Neural progenitor cell (in vitro differentiated cells): Measurements from ENCODE around the gene SERP2. TPM values are rescaled to one million over a fixed set of nuclear protein-coding genes. Genes with fewer than 3 reads are reported as not detected.

Source experiments
- DNase-seq: peaks from one replicate; pipeline ENCODE4 v3.0.0-alpha.2; 2016; ENCODE audit warnings: low spot score
- H2AFZ ChIP-seq: fragments of 200-600 bp; sonication (generic); replicated peaks from 2 replicates; pipeline ENCODE4 v1.6.1; 2016; ENCODE audit warnings: antibody characterized with exemption
- H3F3A ChIP-seq: fragments of 200-600 bp; sonication (generic); 2 replicates; pipeline ENCODE4 v1.6.1; 2016; ENCODE audit warnings: antibody characterized with exemption, low read depth
- H3K27ac ChIP-seq: fragments of 200-600 bp; sonication (generic); 2 replicates; pipeline ENCODE4 v1.5.1; 2016; ENCODE audit warnings: mild to moderate bottlenecking
- H3K27me3 ChIP-seq: fragments of 200-600 bp; sonication (generic); 2 replicates; pipeline ENCODE4 v1.6.1; 2016; ENCODE audit warnings: mild to moderate bottlenecking, moderate library complexity
- H3K36me3 ChIP-seq: fragments of 200-600 bp; sonication (generic); 2 replicates; pipeline ENCODE4 v1.5.1; 2016
- H3K4me1 ChIP-seq: fragments of 200-600 bp; sonication (generic); 2 replicates; pipeline ENCODE4 v1.6.1; 2016; ENCODE audit warnings: mixed run types
- H3K4me2 ChIP-seq: fragments of 200-600 bp; sonication (generic); 2 replicates; pipeline ENCODE4 v1.6.1; 2016
- H3K4me3 ChIP-seq: fragments of 200-600 bp; sonication (generic); 2 replicates; pipeline ENCODE4 v1.5.1; 2016
- H3K79me2 ChIP-seq: fragments of 200-600 bp; sonication (generic); 2 replicates; pipeline ENCODE4 v1.6.1; 2016; ENCODE audit warnings: low read depth
- H3K9ac ChIP-seq: fragments of 200-600 bp; sonication (generic); 2 replicates; pipeline ENCODE4 v1.6.1; 2016
- H3K9me3 ChIP-seq: fragments of 200-600 bp; sonication (generic); 2 replicates; pipeline ENCODE4 v1.5.1; 2016; ENCODE audit warnings: low read depth
- H4K20me1 ChIP-seq: fragments of 200-600 bp; sonication (generic); 2 replicates; pipeline ENCODE4 v1.6.1; 2016; ENCODE audit warnings: low read depth
- H3K27ac Mint-ChIP-seq: 3 replicates; pipeline ENCODE4 v1.8.0; 2021; ENCODE audit warnings: mixed read lengths
- H3K27me3 Mint-ChIP-seq: 2 replicates; pipeline ENCODE4 v1.8.0; 2022; ENCODE audit warnings: low read depth, mild to moderate bottlenecking, inconsistent platforms, moderate library complexity, mixed read lengths; ENCODE audit not compliant: insufficient read depth
- H3K36me3 Mint-ChIP-seq: 3 replicates; pipeline ENCODE4 v1.8.0; 2021; ENCODE audit warnings: mixed read lengths
- H3K4me1 Mint-ChIP-seq: 3 replicates; pipeline ENCODE4 v1.8.0; 2021; ENCODE audit warnings: mixed read lengths
- H3K4me3 Mint-ChIP-seq: 3 replicates; pipeline ENCODE4 v1.8.0; 2021; ENCODE audit warnings: mild to moderate bottlenecking, moderate library complexity, mixed read lengths
- H3K9me3 Mint-ChIP-seq: 3 replicates; pipeline ENCODE4 v1.8.0; 2020; ENCODE audit warnings: mixed read lengths
- EZH2 ChIP-seq: fragments of 200-600 bp; sonication (generic); IDR thresholded peaks from 2 replicates; pipeline ENCODE4 v1.6.1; 2017; ENCODE audit warnings: antibody characterized with exemption, mild to moderate bottlenecking, moderate library complexity
- EZH2phosphoT487 ChIP-seq: fragments of 200-600 bp; sonication (generic); IDR thresholded peaks from 2 replicates; pipeline ENCODE4 v1.6.1; 2017; ENCODE audit warnings: antibody characterized with exemption
- total RNA-seq: library from RNA; depleted of rRNA; stranded (reverse); fragments of >200 nt; gene quantifications from 2 replicates; pipeline ENCODE4 v1.2.3, GENCODE V29; 2015; ENCODE audit warnings: low replicate concordance
- TF ChIP-seq, protein P1 (sequence below): fragments of 200-600 bp; sonication (generic); IDR thresholded peaks from 2 replicates; pipeline ENCODE4 v1.5.1; 2017; ENCODE audit warnings: antibody characterized with exemption, mild to moderate bottlenecking

Gene SERP2
- total RNA-seq, 1 donor from 2014 or later = 8.1 TPM

DNA sequence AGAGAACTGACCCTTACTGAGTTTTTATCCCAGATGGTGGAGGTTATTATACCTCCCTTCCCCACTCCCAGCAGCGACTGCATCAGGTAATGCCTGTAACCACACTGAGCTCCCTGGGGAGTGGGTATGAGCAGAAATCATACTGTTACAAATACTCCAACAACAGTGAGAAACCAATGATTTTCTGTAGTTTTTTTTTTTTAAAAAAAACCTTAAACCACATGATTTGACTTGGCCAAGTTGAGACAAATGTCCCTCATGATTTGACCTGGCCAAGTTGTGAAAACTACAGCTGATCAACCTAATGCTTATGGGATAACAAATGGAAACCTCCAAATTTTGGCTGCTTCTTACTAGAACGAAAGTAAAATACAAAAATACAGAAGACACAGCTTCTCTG lies 33.1 kb upstream of the SERP2 start:
- Histone ChIP-seq H3K27me3 (no peaks in the 10 kb centered on the region), H3K9me3 (no peaks in the 10 kb centered on the region), H3K9ac (no peak overlapping the region), H2AFZ (no peak overlapping the region), H3K27ac (no peak overlapping the region), H3K36me3 (no peaks in the 10 kb centered on the region), H3K4me3 (no peak overlapping the region), H3K79me2 (no peaks in the 10 kb centered on the region), H4K20me1 (no peaks in the 10 kb centered on the region), H3K4me1 (no peaks in the 10 kb centered on the region), H3F3A (no peaks in the 10 kb centered on the region), H3K4me2 (no peak overlapping the region)
- Mint-ChIP-seq H3K27ac (no peak overlapping the region), H3K4me3 (no peak overlapping the region), H3K9me3 (peaks cover 8% of the 10 kb centered on the region), H3K27me3 (no peaks in the 10 kb centered on the region), H3K4me1 (no peaks in the 10 kb centered on the region), H3K36me3 (no peaks in the 10 kb centered on the region)
- TF ChIP-seq, protein P1, sequence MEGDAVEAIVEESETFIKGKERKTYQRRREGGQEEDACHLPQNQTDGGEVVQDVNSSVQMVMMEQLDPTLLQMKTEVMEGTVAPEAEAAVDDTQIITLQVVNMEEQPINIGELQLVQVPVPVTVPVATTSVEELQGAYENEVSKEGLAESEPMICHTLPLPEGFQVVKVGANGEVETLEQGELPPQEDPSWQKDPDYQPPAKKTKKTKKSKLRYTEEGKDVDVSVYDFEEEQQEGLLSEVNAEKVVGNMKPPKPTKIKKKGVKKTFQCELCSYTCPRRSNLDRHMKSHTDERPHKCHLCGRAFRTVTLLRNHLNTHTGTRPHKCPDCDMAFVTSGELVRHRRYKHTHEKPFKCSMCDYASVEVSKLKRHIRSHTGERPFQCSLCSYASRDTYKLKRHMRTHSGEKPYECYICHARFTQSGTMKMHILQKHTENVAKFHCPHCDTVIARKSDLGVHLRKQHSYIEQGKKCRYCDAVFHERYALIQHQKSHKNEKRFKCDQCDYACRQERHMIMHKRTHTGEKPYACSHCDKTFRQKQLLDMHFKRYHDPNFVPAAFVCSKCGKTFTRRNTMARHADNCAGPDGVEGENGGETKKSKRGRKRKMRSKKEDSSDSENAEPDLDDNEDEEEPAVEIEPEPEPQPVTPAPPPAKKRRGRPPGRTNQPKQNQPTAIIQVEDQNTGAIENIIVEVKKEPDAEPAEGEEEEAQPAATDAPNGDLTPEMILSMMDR = no peak
- TF ChIP-seq EZH2 = no peak
- TF ChIP-seq EZH2phosphoT487 = no peak
- DNase-seq = no peak

DNA sequence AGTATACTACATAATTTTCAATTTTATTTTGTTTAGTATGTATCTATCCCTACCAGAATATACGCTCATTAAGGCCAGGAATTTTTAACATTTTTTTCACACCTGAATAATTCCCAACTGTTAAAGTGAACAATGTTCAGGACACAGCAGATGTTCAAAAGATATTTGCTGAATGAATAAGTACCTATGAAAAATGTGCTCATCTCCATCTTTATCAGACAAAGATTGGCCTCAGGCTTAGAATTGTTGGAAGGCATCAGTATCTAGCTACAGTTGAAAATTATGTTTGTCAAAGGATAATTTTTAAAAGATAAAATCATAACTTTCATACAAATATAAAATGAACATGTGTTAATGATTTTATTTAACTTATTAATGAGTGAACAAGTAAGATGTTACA lies 30.9 kb upstream of the SERP2 start:
- no peak overlapping the region for H3K27ac Mint-ChIP-seq
- H3K4me3 Mint-ChIP-seq = no peak overlapping the region
- peaks cover 8% of the 10 kb centered on the region for H3K9me3 Mint-ChIP-seq
- Histone ChIP-seq H3K27ac (no peak overlapping the region), H3K4me2 (no peak overlapping the region), H3K9ac (no peak overlapping the region), H3K27me3 (no peaks in the 10 kb centered on the region), H3K4me3 (no peak overlapping the region), H3K4me1 (no peaks in the 10 kb centered on the region), H3F3A (no peaks in the 10 kb centered on the region), H3K79me2 (no peaks in the 10 kb centered on the region), H2AFZ (no peak overlapping the region), H4K20me1 (no peaks in the 10 kb centered on the region), H3K36me3 (no peaks in the 10 kb centered on the region), H3K9me3 (no peaks in the 10 kb centered on the region)
- TF ChIP-seq EZH2 (no peak), EZH2phosphoT487 (no peak)
- TF ChIP-seq, protein P1 = no peak
- DNase-seq = no peak
- H3K27me3 Mint-ChIP-seq = no peaks in the 10 kb centered on the region
- no peaks in the 10 kb centered on the region for H3K4me1 Mint-ChIP-seq
- H3K36me3 Mint-ChIP-seq = no peaks in the 10 kb centered on the region

DNA sequence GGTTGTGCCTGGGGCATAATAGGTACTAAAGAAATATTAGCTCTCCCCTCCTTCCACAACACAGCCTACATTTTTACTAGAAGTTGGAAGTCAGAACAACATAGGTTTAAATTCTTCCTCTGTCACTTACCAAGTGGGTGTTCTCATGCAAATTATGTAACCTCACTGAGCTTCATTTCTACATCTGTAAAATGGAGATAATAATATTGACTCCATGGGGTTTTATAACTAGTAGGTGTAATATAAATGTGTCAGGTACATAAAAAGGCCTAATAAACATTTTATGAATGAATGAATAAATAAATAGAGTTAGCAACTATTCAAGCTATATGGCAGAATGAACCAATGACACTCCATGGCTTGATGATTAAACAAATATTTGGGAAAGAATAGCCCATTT lies 27.1 kb upstream of the SERP2 start:
- Histone ChIP-seq H3K36me3 (no peaks in the 10 kb centered on the region), H3K27me3 (no peaks in the 10 kb centered on the region), H3K79me2 (no peaks in the 10 kb centered on the region), H3K4me3 (no peak overlapping the region), H3K9me3 (no peaks in the 10 kb centered on the region), H3K4me2 (no peak overlapping the region), H2AFZ (no peak overlapping the region), H3F3A (no peaks in the 10 kb centered on the region), H3K9ac (no peak overlapping the region), H4K20me1 (no peaks in the 10 kb centered on the region), H3K27ac (no peak overlapping the region), H3K4me1 (no peaks in the 10 kb centered on the region)
- peaks cover 5% of the 10 kb centered on the region for H3K4me1 Mint-ChIP-seq
- TF ChIP-seq EZH2 (no peak), EZH2phosphoT487 (no peak)
- TF ChIP-seq, protein P1 = no peak
- H3K9me3 Mint-ChIP-seq = peaks cover 5% of the 10 kb centered on the region
- no peak for DNase-seq
- H3K4me3 Mint-ChIP-seq = no peak overlapping the region
- H3K27ac Mint-ChIP-seq = no peak overlapping the region
- H3K36me3 Mint-ChIP-seq = no peaks in the 10 kb centered on the region
- peaks cover 2% of the 10 kb centered on the region for H3K27me3 Mint-ChIP-seq
